ENCODE data around the gene AMBRA1.
"Not testable (repeated sequence)": the region's sequence is repeated elsewhere in the genome, so short reads cannot be mapped to it uniquely, and the experiment has no call there.

Gene AMBRA1

GRCh38 chr11:46535688-46536087, 58.1 kb downstream of the AMBRA1 start:
- DNase-seq (ENCODE audit: low read depth, low spot score), result no peak

GRCh38 chr11:46534711-46535110, 59.1 kb downstream of the AMBRA1 start:
- DNase-seq (ENCODE audit: low read depth, low spot score), result no peak

- no peak for DNase-seq (ENCODE audit: low read depth, low spot score)
Measured at GRCh38 chr11:46533396-46534100, 60.3 kb downstream of the AMBRA1 start.

GRCh38 chr11:46529928-46530574, 63.8 kb downstream of the AMBRA1 start:
- DNase-seq (ENCODE audit: low read depth, low spot score), result no peak

GRCh38 chr11:46529095-46529905, 64.5 kb downstream of the AMBRA1 start:
- peak; percentile 74 for DNase-seq (ENCODE audit: low read depth, low spot score)

- no peak for DNase-seq (ENCODE audit: low read depth, low spot score)
Measured at GRCh38 chr11:46528445-46529094, 65.3 kb downstream of the AMBRA1 start.

- DNase-seq (ENCODE audit: low read depth, low spot score), result no peak
Measured at GRCh38 chr11:46527591-46528130, 66.2 kb downstream of the AMBRA1 start.

GRCh38 chr11:46526216-46527215, 67.3 kb downstream of the AMBRA1 start:
- DNase-seq (ENCODE audit: low read depth, low spot score), result no peak

GRCh38 chr11:46524201-46524770, 69.5 kb downstream of the AMBRA1 start:
- DNase-seq (ENCODE audit: low read depth, low spot score), result no peak

GRCh38 chr11:46523290-46523689, 70.5 kb downstream of the AMBRA1 start:
- DNase-seq (ENCODE audit: low read depth, low spot score), result no peak

- DNase-seq (ENCODE audit: low read depth, low spot score), result no peak
Measured at GRCh38 chr11:46522682-46523281, 71.0 kb downstream of the AMBRA1 start.

- peak; percentile 72 for DNase-seq (ENCODE audit: low read depth, low spot score)
Measured at GRCh38 chr11:46521961-46522681, 71.7 kb downstream of the AMBRA1 start.

- DNase-seq (ENCODE audit: low read depth, low spot score), result peak; percentile 86
Measured at GRCh38 chr11:46520971-46521745, 72.7 kb downstream of the AMBRA1 start.

- DNase-seq (ENCODE audit: low read depth, low spot score), result no peak
Measured at GRCh38 chr11:46519351-46519750, 74.5 kb downstream of the AMBRA1 start.

GRCh38 chr11:46518928-46519327, 74.9 kb downstream of the AMBRA1 start:
- not testable (repeated sequence) for DNase-seq (ENCODE audit: low read depth, low spot score)

- DNase-seq (ENCODE audit: low read depth, low spot score), result no peak
Measured at GRCh38 chr11:46514370-46514769, 79.5 kb downstream of the AMBRA1 start.

- DNase-seq (ENCODE audit: low read depth, low spot score), result peak; percentile 59
Measured at GRCh38 chr11:46513934-46514342, 79.9 kb downstream of the AMBRA1 start.

GRCh38 chr11:46512261-46512881, 81.5 kb downstream of the AMBRA1 start:
- DNase-seq (ENCODE audit: low read depth, low spot score), result no peak
